HepG2 (cell line): ENCODE data around the gene METAP1D. TPM values are rescaled to one million over a fixed set of nuclear protein-coding genes. Genes with fewer than 3 reads are reported as not detected.

Experiments
- ADNP ChIP-seq: sonication (generic); formaldehyde crosslinking; IDR thresholded peaks from 2 replicates; pipeline ENCODE4 v1.4.0; 2020; ENCODE audit warnings: missing genetic modification reagents
- AGO2 ChIP-seq: fragments of 200-400 bp; formaldehyde crosslinking; optimal IDR thresholded peaks from 2 replicates; pipeline ENCODE3; 2017; ENCODE audit warnings: mild to moderate bottlenecking, low read depth, low read length, moderate library complexity
- AKAP8 ChIP-seq: sonication (generic); formaldehyde crosslinking; IDR thresholded peaks from 2 replicates; pipeline ENCODE4 v1.5.1; 2020; ENCODE audit warnings: mild to moderate bottlenecking, missing genetic modification reagents
- CBX5 ChIP-seq: sonication (generic); formaldehyde crosslinking; IDR thresholded peaks from 2 replicates; pipeline ENCODE4 v1.4.0; 2020; ENCODE audit warnings: missing genetic modification reagents, borderline replicate concordance
- DPF2 ChIP-seq: sonication (generic); formaldehyde crosslinking; IDR thresholded peaks from 2 replicates; pipeline ENCODE4 v1.4.0; 2020; ENCODE audit warnings: mild to moderate bottlenecking, low read depth, missing genetic modification reagents, borderline replicate concordance
- DR1 ChIP-seq: sonication (generic); formaldehyde crosslinking; IDR thresholded peaks from 2 replicates; pipeline ENCODE4 v1.8.0; 2021; ENCODE audit warnings: mild to moderate bottlenecking, missing genetic modification reagents, inconsistent platforms
- HNF4G ChIP-seq, 2 experiments: sonication (generic) in 1 of 2; formaldehyde crosslinking in 1 of 2; IDR thresholded peaks; 2 replicates each; pipeline versions ENCODE4 v1.4.0 to v1.6.1; 2011 to 2020; ENCODE audit warnings: borderline replicate concordance in 2 of 2, low read depth in 2 of 2, mild to moderate bottlenecking in 2 of 2, low read length in 1 of 2, missing genetic modification reagents in 1 of 2, moderate library complexity in 1 of 2
- IRX3 ChIP-seq: sonication (generic); formaldehyde crosslinking; IDR thresholded peaks from 2 replicates; pipeline ENCODE4 v1.8.1; 2023; ENCODE audit warnings: mild to moderate bottlenecking, low read depth, missing genetic modification reagents, borderline replicate concordance
- NFE2 ChIP-seq: sonication (generic); formaldehyde crosslinking; IDR thresholded peaks from 2 replicates; pipeline ENCODE4 v1.4.0; 2020; ENCODE audit warnings: missing genetic modification reagents
- RFX5 ChIP-seq: IDR thresholded peaks from 2 replicates; pipeline ENCODE4 v1.6.1; 2011; ENCODE audit warnings: low read depth, low read length, improper control_type of control experiment
- SIX1 ChIP-seq: sonication (generic); formaldehyde crosslinking; IDR thresholded peaks from 2 replicates; pipeline ENCODE4 v1.4.0; 2020; ENCODE audit warnings: missing genetic modification reagents, borderline replicate concordance
- SIX4 ChIP-seq: sonication (generic); formaldehyde crosslinking; IDR thresholded peaks from 2 replicates; pipeline ENCODE4 v1.4.0; 2020; ENCODE audit warnings: missing genetic modification reagents
- SMAD1 ChIP-seq: sonication (generic); formaldehyde crosslinking; IDR thresholded peaks from 2 replicates; pipeline ENCODE4 v1.4.0; 2020; ENCODE audit warnings: missing genetic modification reagents, low read depth, mild to moderate bottlenecking, borderline replicate concordance
- THAP9 ChIP-seq: sonication (generic); formaldehyde crosslinking; IDR thresholded peaks from 2 replicates; pipeline ENCODE4; 2020; ENCODE audit warnings: missing genetic modification reagents, mild to moderate bottlenecking, borderline replicate concordance
- YEATS2 ChIP-seq: sonication (generic); formaldehyde crosslinking; IDR thresholded peaks from 2 replicates; pipeline ENCODE4 v1.4.0; 2020; ENCODE audit warnings: missing genetic modification reagents, borderline replicate concordance
- ZFAT ChIP-seq: sonication (generic); formaldehyde crosslinking; conservative IDR thresholded peaks from 2 replicates; pipeline ENCODE4 v1.8.1; 2023; ENCODE audit warnings: missing genetic modification reagents, inconsistent platforms
- ZFP41 ChIP-seq: sonication (generic); formaldehyde crosslinking; IDR thresholded peaks from 2 replicates; pipeline ENCODE4 v1.4.0; 2020; ENCODE audit warnings: mild to moderate bottlenecking, missing genetic modification reagents, borderline replicate concordance
- ZNF121 ChIP-seq: sonication (generic); formaldehyde crosslinking; IDR thresholded peaks from 2 replicates; pipeline ENCODE4 v1.5.0; 2020; ENCODE audit warnings: mild to moderate bottlenecking, missing genetic modification reagents
- ZNF235 ChIP-seq: sonication (generic); formaldehyde crosslinking; IDR thresholded peaks from 2 replicates; pipeline ENCODE4 v1.8.1; 2023; ENCODE audit warnings: mild to moderate bottlenecking, missing genetic modification reagents, borderline replicate concordance
- ZNF317 ChIP-seq: sonication (generic); formaldehyde crosslinking; IDR thresholded peaks from 2 replicates; pipeline ENCODE4 v1.5.0; 2020; ENCODE audit warnings: mild to moderate bottlenecking, missing genetic modification reagents
- ZNF549 ChIP-seq: sonication (generic); formaldehyde crosslinking; IDR thresholded peaks from 2 replicates; pipeline ENCODE4 v1.5.0; 2020; ENCODE audit warnings: missing genetic modification reagents
- ZSCAN29 ChIP-seq: sonication (generic); formaldehyde crosslinking; conservative IDR thresholded peaks from 2 replicates; pipeline ENCODE4 v1.4.0; 2020; ENCODE audit warnings: mild to moderate bottlenecking, missing genetic modification reagents
- polyA plus RNA-seq, 8 experiments: library from polyadenylated mRNA; depleted of rRNA in 3 of 8; stranded (reverse) in 7 of 8; unstranded in 1 of 8; fragments of >200 nt; fragmentation: Illumina TruSeq in 4 of 8; extraction: Trizol in 4 of 8; gene quantifications; 2 replicates each; pipeline versions ENCODE4 v1.2.1 to v1.2.3, GENCODE V29; 2011 to 2016; ENCODE audit warnings: low read depth in 4 of 8, missing spikeins in 1 of 8, mixed read lengths in 1 of 8; ENCODE audit not compliant: insufficient read depth in 1 of 8
- total RNA-seq, 5 experiments: library from RNA; depleted of rRNA; stranded (reverse); fragments of >200 nt; fragmentation: Illumina TruSeq; extraction: Trizol; gene quantifications; 2 replicates each; pipeline ENCODE4 v1.2.3, GENCODE V29; 2016; ENCODE audit warnings: low read depth in 1 of 5
- TF ChIP-seq, protein P1 (sequence below): sonication (generic); formaldehyde crosslinking; IDR thresholded peaks from 2 replicates; pipeline ENCODE4 v1.5.0; 2020; ENCODE audit warnings: missing genetic modification reagents, mild to moderate bottlenecking, borderline replicate concordance

Gene METAP1D
- total and polyA plus RNA-seq, 2 of the 13 experiments (the other 11 are each of a cell fraction or from before 2014, with no cell fraction given), result 14.7 to 21.6 TPM

DNA sequence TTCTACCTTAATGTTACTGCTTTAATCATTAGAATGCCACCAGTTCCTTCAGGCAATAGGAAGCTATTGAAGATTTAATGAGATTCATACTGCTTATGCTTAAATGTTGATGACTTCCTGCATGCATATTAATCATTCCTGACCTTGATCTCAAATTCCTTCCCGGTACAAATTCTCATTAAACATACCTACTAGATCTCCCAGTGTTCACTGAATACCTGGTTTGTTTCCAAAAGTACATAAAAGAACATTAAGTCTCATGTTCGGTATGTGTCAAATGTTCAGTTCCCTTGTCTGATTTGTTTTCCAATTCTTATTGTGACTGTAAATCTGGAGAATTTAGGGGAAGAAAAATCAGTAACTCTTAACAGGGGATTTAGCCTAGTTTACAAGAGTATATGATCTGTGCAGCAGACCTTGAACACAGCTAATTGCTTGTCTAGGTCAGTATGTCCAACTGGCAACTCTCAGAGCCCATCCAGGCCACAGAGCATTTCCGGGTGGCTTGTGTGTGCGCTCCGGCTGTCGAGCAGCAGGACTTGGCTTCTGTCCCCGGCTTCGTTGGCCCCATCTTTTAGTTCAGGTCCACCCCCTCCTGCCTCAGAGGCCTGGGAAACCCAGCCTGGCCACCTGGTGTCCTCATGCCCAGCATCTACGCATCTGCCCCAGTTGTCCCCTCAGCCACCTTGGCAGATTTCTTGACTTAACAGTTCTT is 13.1 kb downstream of the METAP1D start (continued):
- TF ChIP-seq, protein P1, sequence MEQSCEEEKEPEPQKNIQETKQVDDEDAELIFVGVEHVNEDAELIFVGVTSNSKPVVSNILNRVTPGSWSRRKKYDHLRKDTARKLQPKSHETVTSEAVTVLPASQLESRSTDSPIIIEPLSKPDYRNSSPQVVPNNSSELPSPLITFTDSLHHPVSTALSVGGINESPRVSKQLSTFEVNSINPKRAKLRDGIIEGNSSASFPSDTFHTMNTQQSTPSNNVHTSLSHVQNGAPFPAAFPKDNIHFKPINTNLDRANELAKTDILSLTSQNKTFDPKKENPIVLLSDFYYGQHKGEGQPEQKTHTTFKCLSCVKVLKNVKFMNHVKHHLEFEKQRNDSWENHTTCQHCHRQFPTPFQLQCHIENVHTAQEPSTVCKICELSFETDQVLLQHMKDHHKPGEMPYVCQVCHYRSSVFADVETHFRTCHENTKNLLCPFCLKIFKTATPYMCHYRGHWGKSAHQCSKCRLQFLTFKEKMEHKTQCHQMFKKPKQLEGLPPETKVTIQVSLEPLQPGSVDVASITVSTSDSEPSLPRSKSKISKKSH (CRISPR knock-in tag), result no peak
- no peak for TF ChIP-seq ZFAT (CRISPR knock-in tag)
- TF ChIP-seq AGO2, result no peak
- no peak for TF ChIP-seq CBX5 (CRISPR knock-in tag)
- TF ChIP-seq THAP9 (CRISPR knock-in tag), result no peak
- TF ChIP-seq SIX4 (CRISPR knock-in tag), result no peak
- TF ChIP-seq DR1, result no peak
- TF ChIP-seq HNF4G (IDR thresholded peaks at IDR 0.05; ENCODE audit: borderline replicate concordance, low read depth, low read length), result no peak
- no peak for TF ChIP-seq HNF4G (CRISPR knock-in tag; IDR thresholded peaks at IDR 0.05; ENCODE audit: borderline replicate concordance, low read depth)
- no peak for TF ChIP-seq YEATS2
- TF ChIP-seq ZNF121 (CRISPR knock-in tag), result no peak
- TF ChIP-seq ZNF549 (CRISPR knock-in tag), result no peak
- no peak for TF ChIP-seq ZFP41
- no peak for TF ChIP-seq ZNF317 (CRISPR knock-in tag)
- TF ChIP-seq ZNF235, result no peak
- no peak for TF ChIP-seq AKAP8 (CRISPR knock-in tag)
- TF ChIP-seq ZSCAN29 (CRISPR knock-in tag), result no peak
- 0 out of 2 replicates have a peak, but pooled peaks have one; percentile 32 for TF ChIP-seq DPF2
- TF ChIP-seq ADNP (CRISPR knock-in tag), result no peak
- TF ChIP-seq NFE2, result no peak
- no peak for TF ChIP-seq SMAD1 (CRISPR knock-in tag)
- TF ChIP-seq RFX5, result no peak
- no peak for TF ChIP-seq IRX3
- TF ChIP-seq SIX1 (CRISPR knock-in tag), result no peak
